OCI-LY1 (cell line): ENCODE data around the gene SPATA1.
"Not testable (repeated sequence)": the region's sequence is repeated elsewhere in the genome, so short reads cannot be mapped to it uniquely, and the experiment has no call there.

ENCODE experiments used
- CTCF ChIP-seq: fragments of 200-600 bp; sonication (generic), shearing (Covaris generic); IDR thresholded peaks from 2 replicates; pipeline ENCODE4 v1.5.1; 2017; ENCODE audit warnings: mild to moderate bottlenecking, antibody characterized with exemption, low read length, moderate library complexity, mixed read lengths
- EZH2 ChIP-seq: fragments of 200-600 bp; sonication (generic), shearing (Covaris generic); IDR thresholded peaks from 2 replicates; pipeline ENCODE4 v1.8.0; 2017; ENCODE audit warnings: borderline replicate concordance, mixed run types, mild to moderate bottlenecking, antibody characterized with exemption, low read length, moderate library complexity, mixed read lengths

GRCh38 chr1:84507887-84508286, 1.7 kb downstream of the SPATA1 start:
- TF ChIP-seq CTCF, EZH2: not testable (repeated sequence)
